Gastroesophageal sphincter (tissue), 4 donors: ENCODE measurements around the gene S100A16. TPM values are rescaled to one million over a fixed set of nuclear protein-coding genes. Genes with fewer than 3 reads are reported as not detected.
"Not testable (repeated sequence)": the region's sequence is repeated elsewhere in the genome, so short reads cannot be mapped to it uniquely, and the experiment has no call there.

Experiments
- ATAC-seq: fragments of 150-250 bp; one replicate; pipeline ENCODE4 v1.9.1; 2016; ENCODE audit warnings: mild to moderate bottlenecking, moderate library complexity
- H3K27ac ChIP-seq, 4 donors: fragments of 200-600 bp; sonication (generic) in 3 of 4; 1 replicate in 3 of 4; 2 replicates in 1 of 4; pipeline ENCODE4 v1.5.1; 2016 to 2019
- H3K27me3 ChIP-seq: fragments of 200-600 bp; sonication (generic); one replicate; pipeline ENCODE4 v1.5.1; 2019
- H3K36me3 ChIP-seq, 2 donors: fragments of 200-600 bp; sonication (generic); one replicate each; pipeline ENCODE4 v1.5.1; 2019; ENCODE audit warnings: control low read depth in 1 of 2
- H3K4me1 ChIP-seq, 3 donors: fragments of 200-600 bp; sonication (generic); 1 replicate in 2 of 3; 2 replicates in 1 of 3; pipeline ENCODE4 v1.5.1; 2016 to 2019; ENCODE audit warnings: control low read depth in 2 of 3
- H3K4me3 ChIP-seq, 2 donors: fragments of 200-600 bp; sonication (generic); one replicate each; pipeline ENCODE4 v1.5.1; 2019; ENCODE audit warnings: mild to moderate bottlenecking in 1 of 2, moderate library complexity in 1 of 2
- H3K9me3 ChIP-seq, 3 donors: fragments of 200-600 bp; sonication (generic); one replicate each; pipeline ENCODE4 v1.5.1; 2017 to 2019; ENCODE audit warnings: control low read depth in 2 of 3
- EP300 ChIP-seq: sonication (generic); formaldehyde crosslinking; IDR thresholded peaks from one replicate; pipeline ENCODE4 v1.6.1; 2017; ENCODE audit warnings: antibody characterized with exemption, mild to moderate bottlenecking
- POLR2A ChIP-seq, 2 donors: fragments of 450-650 bp; IDR thresholded peaks; one replicate each; pipeline ENCODE4 v1.6.1; 2017; ENCODE audit warnings: antibody characterized with exemption in 2 of 2, mild to moderate bottlenecking in 2 of 2, moderate library complexity in 1 of 2
- POLR2AphosphoS5 ChIP-seq: sonication (generic); formaldehyde crosslinking; IDR thresholded peaks from one replicate; pipeline ENCODE4 v1.6.1; 2017; ENCODE audit warnings: antibody characterized with exemption
- WGBS, 2 donors: methylation state at CpG; one replicate each; pipeline ENCODE4 v1.1.5; 2018; ENCODE audit warnings: low coverage in 1 of 2; 5-methylcytosine and 5-hydroxymethylcytosine counted together
- total RNA-seq, 4 donors: library from RNA; depleted of rRNA; stranded (reverse); fragments of >200 nt; gene quantifications; one replicate each; pipeline ENCODE4 v1.1.0, GENCODE V29; 2016
- TF ChIP-seq, protein P1 (sequence below), 4 experiments: fragments of 200-600 bp in 2 of 4; fragments of 450-650 bp in 2 of 4; sonication (generic) in 1 of 4; IDR thresholded peaks; one replicate each; pipeline ENCODE4 v1.5.1; 2017 to 2019; ENCODE audit warnings: antibody characterized with exemption in 4 of 4, mild to moderate bottlenecking in 2 of 4, moderate library complexity in 2 of 4

The S100A16 gene
- total RNA-seq, 4 donors from 2014 or later = 49.7 to 121 (median 71.5) TPM

GRCh38 chr1:153563483-153563901, 49.4 kb downstream of the S100A16 start:
- Histone ChIP-seq H3K4me3 (no peak overlapping the region), H3K27ac (no peak overlapping the region), H3K27me3 (no peaks in the 10 kb centered on the region), H3K9me3 (no peaks in the 10 kb centered on the region), H3K36me3 (no peaks in the 10 kb centered on the region), H3K4me1 (peaks cover 22 to 38% (median 33%) of the 10 kb centered on the region in 3 donors)
- 63 to 81% methylated on average over 2 to 3 of the region's 6 CpGs for WGBS, 2 donors
- ATAC-seq = no peak
- TF ChIP-seq, protein P1, sequence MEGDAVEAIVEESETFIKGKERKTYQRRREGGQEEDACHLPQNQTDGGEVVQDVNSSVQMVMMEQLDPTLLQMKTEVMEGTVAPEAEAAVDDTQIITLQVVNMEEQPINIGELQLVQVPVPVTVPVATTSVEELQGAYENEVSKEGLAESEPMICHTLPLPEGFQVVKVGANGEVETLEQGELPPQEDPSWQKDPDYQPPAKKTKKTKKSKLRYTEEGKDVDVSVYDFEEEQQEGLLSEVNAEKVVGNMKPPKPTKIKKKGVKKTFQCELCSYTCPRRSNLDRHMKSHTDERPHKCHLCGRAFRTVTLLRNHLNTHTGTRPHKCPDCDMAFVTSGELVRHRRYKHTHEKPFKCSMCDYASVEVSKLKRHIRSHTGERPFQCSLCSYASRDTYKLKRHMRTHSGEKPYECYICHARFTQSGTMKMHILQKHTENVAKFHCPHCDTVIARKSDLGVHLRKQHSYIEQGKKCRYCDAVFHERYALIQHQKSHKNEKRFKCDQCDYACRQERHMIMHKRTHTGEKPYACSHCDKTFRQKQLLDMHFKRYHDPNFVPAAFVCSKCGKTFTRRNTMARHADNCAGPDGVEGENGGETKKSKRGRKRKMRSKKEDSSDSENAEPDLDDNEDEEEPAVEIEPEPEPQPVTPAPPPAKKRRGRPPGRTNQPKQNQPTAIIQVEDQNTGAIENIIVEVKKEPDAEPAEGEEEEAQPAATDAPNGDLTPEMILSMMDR (IDR thresholded peaks at IDR 0.05) = no peak
- TF ChIP-seq POLR2AphosphoS5 (no peak), POLR2A (IDR thresholded peaks at IDR 0.05) (no peak), EP300 (no peak)

DNA sequence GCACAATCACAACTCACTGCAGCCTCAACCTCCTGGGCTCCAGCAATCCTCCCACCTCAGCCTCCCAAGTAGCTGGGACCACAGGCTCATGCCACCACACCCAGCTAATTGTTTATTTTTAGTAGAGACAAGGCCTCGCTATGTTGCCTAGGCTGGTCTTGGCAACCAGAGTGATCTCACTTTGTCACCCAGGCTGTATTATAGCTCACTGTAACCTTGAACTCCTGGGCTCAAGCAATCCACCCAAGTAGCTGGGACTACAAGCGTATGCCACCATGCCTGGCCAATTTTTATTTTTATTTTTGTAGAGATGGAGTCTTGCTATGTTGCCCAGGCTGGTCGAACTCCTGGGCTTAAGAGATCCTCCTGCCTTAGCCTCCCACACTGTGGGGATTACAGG, 50.9 kb downstream of the S100A16 start:
- not testable (repeated sequence) for H3K9me3 ChIP-seq, H3K27ac ChIP-seq, H3K27me3 ChIP-seq, H3K36me3 ChIP-seq, H3K4me3 ChIP-seq, ATAC-seq
- peaks cover 14 to 23% (median 18%) of the 10 kb centered on the region in 3 donors for H3K4me1 ChIP-seq
- WGBS, 2 donors = 70 to 88% methylated on average over 2 of the region's 3 CpGs

DNA sequence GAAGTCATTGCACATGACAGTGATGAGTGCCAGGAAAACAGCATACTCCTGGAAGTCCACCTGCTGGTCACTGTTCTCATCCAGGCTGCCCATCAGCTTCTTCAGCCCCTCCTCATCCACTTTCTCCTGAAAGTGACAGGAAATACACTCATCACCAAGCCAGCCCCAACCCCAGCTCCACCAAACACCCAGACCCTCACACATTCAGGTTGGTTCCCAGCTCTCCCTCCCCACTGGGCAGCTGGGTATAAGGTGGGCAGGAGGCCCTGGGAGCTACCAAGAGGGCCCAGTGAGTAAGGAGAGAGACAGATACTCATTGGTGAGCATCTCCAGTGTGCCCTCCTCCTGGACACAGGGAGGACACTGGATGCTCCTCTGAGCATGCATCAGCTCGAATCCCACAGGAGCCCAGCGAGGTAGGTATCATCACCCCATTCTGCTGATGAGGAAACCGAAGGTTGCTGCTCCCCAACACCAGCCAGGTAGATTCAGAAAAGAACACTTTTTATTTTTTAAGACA, 51.4 kb downstream of the S100A16 start:
- TF ChIP-seq POLR2AphosphoS5 (no peak), POLR2A (IDR thresholded peaks at IDR 0.05) (no peak), EP300 (no peak)
- TF ChIP-seq, protein P1 (IDR thresholded peaks at IDR 0.05) = no peak
- ATAC-seq = no peak
- Histone ChIP-seq H3K36me3 (no peaks in the 10 kb centered on the region), H3K27me3 (no peaks in the 10 kb centered on the region), H3K4me1 (peaks cover 10 to 18% (median 13%) of the 10 kb centered on the region in 3 donors), H3K4me3 (no peak overlapping the region), H3K27ac (no peak overlapping the region), H3K9me3 (no peaks in the 10 kb centered on the region)
- 83% methylated on average over 1 of the region's 3 CpGs; no CpG with 5 or more reads in 1 of the 2 donors for WGBS, 2 donors

GRCh38 chr1:153560771-153561465, 52.0 kb downstream of the S100A16 start:
- 77 to 86% methylated on average over 9 to 10 of the region's 10 CpGs for WGBS, 2 donors
- no peak overlapping the region for H3K4me3 ChIP-seq
- peaks cover 6 to 12% (median 7%) of the 10 kb centered on the region in 3 donors for H3K4me1 ChIP-seq
- ATAC-seq = no peak
- H3K36me3 ChIP-seq = no peaks in the 10 kb centered on the region
- H3K27me3 ChIP-seq = no peaks in the 10 kb centered on the region
- no peak for TF ChIP-seq POLR2AphosphoS5
- TF ChIP-seq, protein P1 (IDR thresholded peaks at IDR 0.05) = no peak
- TF ChIP-seq EP300 = no peak
- TF ChIP-seq POLR2A (IDR thresholded peaks at IDR 0.05) = no peak
- H3K27ac ChIP-seq = no peak overlapping the region
- H3K9me3 ChIP-seq = no peaks in the 10 kb centered on the region

DNA sequence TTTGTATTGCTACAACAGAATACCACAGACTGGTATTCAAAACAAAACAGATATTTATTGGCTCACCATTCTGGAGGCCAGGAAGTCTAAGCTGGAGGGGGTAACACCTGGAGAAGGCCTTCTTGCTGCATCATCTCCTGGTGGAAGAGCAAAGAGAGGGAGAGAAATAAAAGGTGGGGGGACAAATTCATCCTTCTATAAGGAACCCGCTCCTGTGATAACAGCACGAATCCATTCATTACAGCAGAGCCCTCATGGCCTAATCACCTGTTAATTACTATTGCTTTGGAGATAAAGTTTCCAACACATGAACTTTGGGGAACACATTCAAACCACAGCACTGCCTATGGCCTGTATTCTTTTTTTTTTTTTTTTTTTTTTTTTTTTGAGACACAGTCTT, 52.7 kb downstream of the S100A16 start:
- ATAC-seq = no peak
- H3K4me1 ChIP-seq = peaks cover 0 to 6% (median under 1%) of the 10 kb centered on the region in 3 donors
- no peaks in the 10 kb centered on the region for H3K36me3 ChIP-seq
- no peaks in the 10 kb centered on the region for H3K27me3 ChIP-seq
- H3K27ac ChIP-seq = no peak overlapping the region
- WGBS, 2 donors = 100% methylated on average over 2 of the region's 2 CpGs
- TF ChIP-seq POLR2A (IDR thresholded peaks at IDR 0.05) (no peak), POLR2AphosphoS5 (no peak)
- H3K4me3 ChIP-seq = no peak overlapping the region
- no peaks in the 10 kb centered on the region for H3K9me3 ChIP-seq

GRCh38 chr1:153557877-153558276, 55.1 kb downstream of the S100A16 start:
- Histone ChIP-seq H3K9me3 (no peaks in the 10 kb centered on the region), H3K36me3 (no peaks in the 10 kb centered on the region), H3K27ac (no peak overlapping the region), H3K4me1 (peaks cover 4 to 22% (median 14%) of the 10 kb centered on the region in 3 donors), H3K27me3 (no peaks in the 10 kb centered on the region), H3K4me3 (no peak overlapping the region)
- ATAC-seq = no peak
- TF ChIP-seq, protein P1 (IDR thresholded peaks at IDR 0.05) = no peak
- no peak for TF ChIP-seq POLR2A (IDR thresholded peaks at IDR 0.05)
- TF ChIP-seq POLR2AphosphoS5 = no peak
- no peak for TF ChIP-seq EP300
- 85 to 100% methylated on average over 2 to 3 of the region's 3 CpGs for WGBS, 2 donors
